Activated CD8-positive, alpha-beta memory T cell treated with anti-CD3 and anti-CD28 coated beads for 1 hour (primary cell): Measurements from ENCODE around the gene ZNF277.

Source experiments
- DNase-seq, 2 donors: peaks; one replicate each; pipeline ENCODE4 v3.0.0-alpha.2; 2020; ENCODE audit warnings: low read depth in 1 of 2; ENCODE audit errors: extremely low read depth in 1 of 2

ZNF277 gene, protein sequence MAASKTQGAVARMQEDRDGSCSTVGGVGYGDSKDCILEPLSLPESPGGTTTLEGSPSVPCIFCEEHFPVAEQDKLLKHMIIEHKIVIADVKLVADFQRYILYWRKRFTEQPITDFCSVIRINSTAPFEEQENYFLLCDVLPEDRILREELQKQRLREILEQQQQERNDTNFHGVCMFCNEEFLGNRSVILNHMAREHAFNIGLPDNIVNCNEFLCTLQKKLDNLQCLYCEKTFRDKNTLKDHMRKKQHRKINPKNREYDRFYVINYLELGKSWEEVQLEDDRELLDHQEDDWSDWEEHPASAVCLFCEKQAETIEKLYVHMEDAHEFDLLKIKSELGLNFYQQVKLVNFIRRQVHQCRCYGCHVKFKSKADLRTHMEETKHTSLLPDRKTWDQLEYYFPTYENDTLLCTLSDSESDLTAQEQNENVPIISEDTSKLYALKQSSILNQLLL

DNA sequence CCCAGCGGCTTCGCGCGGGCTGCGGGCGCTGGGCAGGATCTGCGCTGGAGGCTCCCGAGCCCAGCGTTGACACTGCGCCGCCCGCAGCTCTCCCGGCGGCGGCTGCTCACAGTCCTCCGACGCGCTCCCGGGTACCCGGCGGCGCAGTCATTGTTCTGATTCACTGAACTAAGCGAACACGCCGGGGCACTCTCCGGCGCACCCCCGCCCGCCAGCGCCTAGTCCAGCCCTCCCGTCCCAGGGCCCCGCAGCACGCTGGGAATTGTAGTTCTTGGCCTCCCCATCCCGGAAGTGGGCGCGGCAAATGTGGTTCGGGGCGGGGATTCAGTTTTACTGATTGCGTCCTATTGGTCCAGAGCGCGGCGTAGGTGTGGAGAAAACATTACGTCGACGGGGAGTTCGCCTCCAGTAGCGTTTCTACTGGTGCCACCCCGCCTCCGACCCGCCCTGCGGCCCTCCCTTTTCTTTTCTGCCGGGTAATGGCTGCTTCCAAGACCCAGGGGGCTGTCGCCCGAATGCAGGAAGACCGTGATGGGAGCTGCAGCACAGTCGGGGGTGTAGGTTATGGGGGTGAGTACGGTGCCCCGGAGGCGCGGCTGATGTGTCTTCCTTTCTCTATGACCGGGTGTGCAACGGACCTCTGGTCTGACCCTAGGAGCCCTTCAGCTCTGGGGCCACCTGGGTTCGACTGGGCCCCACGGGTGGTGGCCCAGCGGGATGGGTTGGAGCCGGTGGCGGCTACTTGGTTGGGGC is at the start of gene ZNF277, which contains the start of gene DOCK4:
Gene ZNF277 (plus strand): TSS at position 458 of the 753 bp plus-strand sequence. CDS start 22 bp downstream, at position 480.
Gene DOCK4 (minus strand): TSS at position 162 of the 753 bp plus-strand sequence. CDS start 261 bp downstream, outside the sequence.
- peak; percentile 99 for DNase-seq

GRCh38 chr7:112157072-112157471 is 49.4 kb upstream of the ZNF277 start:
- DNase-seq = no peak

DNA sequence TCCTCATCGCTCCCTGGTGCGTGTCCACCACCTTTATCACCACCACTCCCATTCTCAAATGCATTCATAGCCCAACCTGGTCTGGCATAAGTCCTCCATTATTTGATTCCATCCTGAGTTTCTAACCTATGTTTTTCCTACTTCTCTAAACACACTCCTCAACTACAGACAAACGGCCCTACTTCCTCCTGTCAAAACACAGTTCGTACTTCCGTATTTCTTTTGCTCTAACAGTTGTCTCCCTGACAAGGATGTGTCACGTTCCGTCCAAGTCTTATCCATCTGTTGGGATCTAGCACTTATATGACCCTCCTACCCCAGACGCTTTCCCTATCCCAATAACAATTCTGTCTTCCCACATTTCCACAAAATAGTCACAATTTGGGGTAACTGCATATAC is 47.1 kb upstream of the ZNF277 start:
- DNase-seq = no peak

DNA sequence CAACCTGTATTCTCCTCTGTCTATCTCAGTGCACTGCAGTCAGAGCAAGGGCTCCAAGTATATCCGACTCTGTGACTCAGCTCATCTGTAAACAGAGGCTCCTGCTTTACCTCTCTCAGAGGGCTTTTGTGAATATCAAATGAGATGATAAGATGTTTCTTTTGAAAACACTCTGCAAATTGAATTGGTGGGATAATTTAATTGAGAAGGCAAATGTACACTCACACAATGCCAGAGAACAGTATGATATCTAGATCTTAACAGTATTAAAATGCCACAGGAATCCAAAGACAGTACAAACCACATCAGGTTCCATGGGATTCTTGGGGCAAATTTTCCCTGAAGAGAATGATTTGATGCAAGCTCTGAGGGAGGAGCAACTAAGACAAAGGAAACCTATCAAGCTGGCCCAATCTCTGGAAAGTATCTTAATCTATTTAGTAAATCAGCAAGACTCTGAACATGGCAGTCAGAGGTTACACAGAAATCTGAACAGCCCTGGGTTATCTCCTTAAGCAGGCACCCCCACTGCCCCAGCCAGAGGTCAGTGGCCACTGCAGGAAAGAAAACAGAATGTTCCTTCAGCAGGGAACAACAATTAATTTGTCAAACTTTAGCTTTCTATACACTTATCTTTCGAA is 46.2 kb upstream of the ZNF277 start:
- no peak for DNase-seq

DNA sequence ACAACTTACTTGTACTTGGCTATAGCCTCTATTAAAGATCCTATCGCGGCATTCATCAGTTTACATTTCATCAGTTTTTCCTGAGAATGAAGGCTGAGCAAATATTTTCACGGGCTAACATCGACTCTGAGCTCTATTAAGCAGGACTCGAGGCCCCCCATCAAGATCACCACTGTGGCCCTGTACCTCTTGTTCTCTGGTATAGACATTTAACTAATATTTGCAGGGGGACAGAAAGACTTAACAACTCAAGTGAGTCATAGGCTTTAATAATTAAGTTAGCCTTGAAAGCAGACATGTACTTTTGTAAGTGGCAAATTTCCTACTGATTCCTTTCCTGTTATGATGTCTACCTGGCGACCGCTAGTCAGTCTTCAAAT is 45.7 kb upstream of the ZNF277 start:
- no peak for DNase-seq

DNA sequence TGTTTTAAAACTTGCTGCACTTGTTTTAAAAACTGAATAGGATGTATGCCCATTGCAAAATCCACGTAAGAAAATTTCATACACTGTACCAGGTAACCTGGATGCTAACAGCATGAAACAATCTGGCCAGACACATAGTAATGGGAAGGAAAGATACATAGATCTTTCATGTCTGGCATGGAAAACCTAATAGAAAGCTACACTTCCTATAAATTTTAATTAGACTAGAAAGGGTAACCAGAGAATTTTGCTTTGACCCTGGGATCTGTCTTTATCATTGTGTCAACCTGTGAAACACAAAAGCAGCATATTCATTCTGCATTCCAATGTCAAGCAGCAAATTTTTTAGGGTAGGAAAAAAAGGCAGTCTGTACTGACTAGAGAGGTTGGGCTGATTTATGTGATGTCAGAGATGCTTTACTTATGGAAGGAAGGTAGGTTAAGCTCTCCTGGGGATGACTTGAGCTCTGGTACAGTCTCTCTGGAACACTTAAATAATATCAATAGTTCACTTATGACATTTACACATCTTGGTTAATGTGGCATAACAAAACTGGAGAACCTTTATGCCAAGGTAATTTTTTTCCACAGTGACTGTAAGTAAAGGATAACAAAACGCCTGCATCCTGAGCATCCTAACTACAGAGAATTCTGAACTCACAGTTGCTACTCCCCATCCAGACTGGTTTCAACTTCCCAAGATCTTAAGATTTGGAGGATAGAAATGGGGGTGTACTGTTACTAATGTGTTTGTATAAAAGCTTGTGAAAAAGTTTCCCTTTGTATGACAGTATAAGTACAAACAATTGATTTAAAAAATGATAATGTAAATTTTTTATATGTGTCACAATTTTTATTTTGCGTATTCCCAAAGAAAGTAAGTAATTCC is 45.0 kb upstream of the ZNF277 start:
- DNase-seq = no peak

GRCh38 chr7:112162142-112162766 is 44.2 kb upstream of the ZNF277 start:
- no peak for DNase-seq

DNA sequence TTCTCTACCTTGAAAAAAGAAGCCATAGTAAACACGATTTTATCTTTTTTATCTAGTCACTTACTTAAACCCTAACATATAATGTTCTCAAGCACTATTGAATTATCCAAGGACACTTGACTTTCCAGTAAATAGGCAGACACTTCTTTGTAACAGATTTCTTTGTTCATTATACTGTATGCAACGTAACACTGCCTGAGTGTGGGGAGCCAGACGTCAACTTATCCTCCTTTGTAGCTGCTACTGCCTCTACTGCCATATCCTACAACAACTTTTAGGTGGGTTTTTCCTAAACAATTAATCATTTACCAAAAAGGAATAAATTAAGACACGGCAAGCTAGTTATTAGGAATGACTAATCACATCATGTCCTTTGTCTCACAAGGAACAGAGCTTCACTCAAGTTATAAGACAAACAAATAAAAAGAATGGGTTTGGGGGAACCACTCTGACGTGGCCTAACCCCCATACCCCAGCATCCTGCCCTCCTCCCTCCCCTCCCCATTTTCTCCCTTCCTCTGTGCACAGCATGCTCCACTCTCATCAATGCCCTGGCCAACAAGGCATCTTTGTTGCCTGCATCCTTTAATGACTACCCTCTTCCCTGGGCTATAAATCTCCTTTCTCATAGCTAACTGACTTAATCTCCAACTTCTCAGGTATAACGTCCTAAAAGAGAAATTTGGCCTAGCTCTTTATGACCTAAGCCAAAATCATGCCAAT is 43.5 kb upstream of the ZNF277 start:
- no peak for DNase-seq

- DNase-seq = no peak
Measured at GRCh38 chr7:112167147-112167546, 39.3 kb upstream of the ZNF277 start.

GRCh38 chr7:112168915-112169314 is 37.6 kb upstream of the ZNF277 start:
- DNase-seq = no peak

- DNase-seq = no peak
Measured at GRCh38 chr7:112171673-112172072, 34.8 kb upstream of the ZNF277 start.

- no peak for DNase-seq
Measured at GRCh38 chr7:112172870-112173567, 33.5 kb upstream of the ZNF277 start.

- DNase-seq = no peak
Measured at GRCh38 chr7:112173568-112173905, 33.0 kb upstream of the ZNF277 start.

DNA sequence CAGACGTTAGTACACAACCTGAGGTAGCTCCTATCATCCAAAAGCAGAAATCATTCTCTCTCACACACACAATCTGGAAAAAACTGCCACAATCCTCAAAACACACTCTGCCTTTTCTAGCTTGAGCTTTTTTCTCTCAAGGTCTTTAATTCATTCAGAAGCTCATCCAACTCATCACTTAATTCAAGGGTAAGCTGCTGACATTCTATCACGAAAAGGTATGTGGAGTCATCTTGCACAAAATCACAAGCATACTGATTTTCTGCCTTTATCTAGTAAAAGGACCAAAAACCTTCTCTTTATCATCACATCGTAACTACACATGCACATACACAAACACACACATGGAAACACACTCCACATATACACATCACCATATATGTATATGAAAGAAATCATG is 32.3 kb upstream of the ZNF277 start:
- DNase-seq = no peak

DNA sequence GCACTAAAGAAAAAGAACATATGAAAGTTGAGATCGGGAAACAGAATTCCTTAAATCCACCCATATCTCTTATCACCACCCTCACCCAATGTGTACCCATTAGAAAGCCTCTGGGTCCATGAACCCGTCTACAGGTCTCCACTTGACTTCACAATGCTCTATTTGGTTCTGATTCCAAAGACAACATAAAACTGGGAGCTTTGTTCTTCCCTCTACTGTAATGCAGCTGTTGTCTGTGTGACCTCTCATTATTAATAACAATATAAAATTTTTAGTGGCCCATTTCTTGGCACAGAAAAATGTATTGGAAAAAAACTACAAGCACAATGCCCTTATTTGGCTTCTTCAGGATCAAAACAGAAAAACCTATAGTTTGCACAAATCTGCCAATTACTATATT is 30.3 kb upstream of the ZNF277 start:
- DNase-seq = no peak

DNA sequence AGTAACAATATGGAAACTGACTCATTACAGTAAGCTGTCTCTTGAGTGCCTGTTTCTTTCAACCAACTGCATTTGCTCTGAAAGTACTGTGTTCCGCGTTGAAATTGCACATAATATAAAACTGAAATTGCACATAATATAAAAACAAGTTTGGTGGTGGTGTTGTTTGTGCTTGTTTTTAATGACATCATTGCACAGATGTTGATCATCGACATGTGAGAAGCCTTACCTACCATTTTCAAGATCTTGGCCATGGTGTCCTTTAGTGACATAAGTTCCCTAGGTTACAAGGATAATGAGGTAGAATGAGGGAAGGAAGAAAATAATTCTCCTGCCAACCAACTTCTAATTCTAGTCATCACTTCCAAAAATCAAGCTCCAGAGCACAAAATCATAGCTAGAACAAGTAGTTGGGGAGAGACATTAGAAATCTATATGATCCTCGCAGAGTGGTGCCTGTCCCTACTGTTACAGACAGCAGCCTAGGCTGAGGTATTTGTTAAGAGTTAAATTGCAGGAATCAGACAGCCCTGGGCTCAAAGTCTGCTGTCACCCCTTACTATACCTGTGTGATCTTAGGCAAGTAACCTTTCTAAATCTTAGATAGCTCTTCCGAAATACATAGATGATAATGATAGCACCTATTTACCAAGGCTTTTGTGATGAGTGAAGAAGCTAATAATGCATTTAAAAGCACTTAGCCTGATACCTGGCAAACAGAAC is 29.6 kb upstream of the ZNF277 start:
- DNase-seq = no peak

GRCh38 chr7:112180223-112180622 is 26.3 kb upstream of the ZNF277 start:
- DNase-seq = no peak

DNA sequence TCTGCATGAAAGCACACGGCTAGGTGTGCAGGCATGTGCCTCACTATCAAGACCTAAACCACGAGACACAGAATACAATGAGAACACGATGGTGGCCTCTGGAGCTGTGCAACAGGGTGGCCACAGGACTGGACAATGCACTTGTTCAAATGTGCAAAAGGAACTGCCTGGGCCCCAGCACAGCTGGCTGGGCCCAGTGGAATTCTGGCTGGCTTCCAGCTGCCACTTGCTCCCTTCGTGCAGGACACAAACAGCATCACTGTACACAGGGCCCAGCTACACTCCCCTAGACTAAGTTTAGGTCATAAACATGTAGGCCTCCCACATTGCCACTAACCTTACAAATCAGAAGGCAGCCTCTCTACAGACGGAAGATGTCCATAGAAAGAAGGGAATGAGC is 23.7 kb upstream of the ZNF277 start:
- DNase-seq = no peak
